Body of pancreas (tissue), 4 donors: ENCODE results near the gene PPIB. TPM values are rescaled to one million over a fixed set of nuclear protein-coding genes. Genes with fewer than 3 reads are reported as not detected.

Source experiments
- ATAC-seq: fragments of 150-250 bp; one replicate; pipeline ENCODE4 v1.9.1; 2016
- DNase-seq, 4 donors: peaks; one replicate each; pipeline ENCODE4 v3.0.0-alpha.2; 2019
- H3K27ac ChIP-seq, 4 donors: fragments of 200-600 bp; sonication (generic); 1 replicate in 3 of 4; 2 replicates in 1 of 4; pipeline versions ENCODE4 v1.5.1 to v1.6.1; 2016 to 2019; ENCODE audit warnings: mild to moderate bottlenecking in 1 of 4, mixed read lengths in 1 of 4, moderate library complexity in 1 of 4
- H3K27me3 ChIP-seq, 2 donors: fragments of 200-600 bp; sonication (generic); one replicate each; pipeline ENCODE4 v1.6.0; 2016; ENCODE audit warnings: mild to moderate bottlenecking in 1 of 2
- H3K36me3 ChIP-seq, 2 donors: fragments of 200-600 bp; sonication (generic); replicated peaks in 1 of 2; 2 replicates each; pipeline ENCODE4 v1.5.1; 2016; ENCODE audit warnings: low read depth in 2 of 2; ENCODE audit not compliant: insufficient read depth in 1 of 2
- H3K4me1 ChIP-seq: fragments of 200-600 bp; sonication (generic); one replicate; pipeline ENCODE4 v1.6.0; 2016
- H3K4me3 ChIP-seq, 2 donors: fragments of 200-600 bp; sonication (generic); 1 replicate in 1 of 2; 2 replicates in 1 of 2; pipeline ENCODE4 v1.5.1; 2016 to 2019
- H3K9me3 ChIP-seq, 3 donors: fragments of 200-600 bp; sonication (generic); 1 replicate in 2 of 3; 2 replicates in 1 of 3; pipeline ENCODE4 v1.5.1; 2016
- POLR2A ChIP-seq, 3 donors: fragments of 450-650 bp; IDR thresholded peaks; one replicate each; pipeline ENCODE4 v1.6.1; 2016; ENCODE audit warnings: antibody characterized with exemption in 3 of 3, mild to moderate bottlenecking in 2 of 3
- WGBS, 2 donors: methylation state at CpG; one replicate each; pipeline ENCODE4 v1.1.5; 2017; 5-methylcytosine and 5-hydroxymethylcytosine counted together
- intact Hi-C: fragments of 100-400 bp; cut with DNase I; formaldehyde crosslinking; loops from one replicate; pipeline ENCODE4 v1.15.1; 2023
- total RNA-seq, 2 donors: library from RNA; depleted of rRNA; stranded (reverse); fragments of >200 nt; gene quantifications; one replicate each; pipeline ENCODE4 v1.1.0, GENCODE V29; 2016
- TF ChIP-seq, protein P1 (sequence below), 7 experiments: fragments of 450-650 bp in 4 of 7; fragments of 200-600 bp in 3 of 7; sonication (generic) in 3 of 7; IDR thresholded peaks; one replicate each; pipeline ENCODE4 v1.5.1; 2016 to 2019; ENCODE audit warnings: antibody characterized with exemption in 7 of 7

The PPIB gene
- total RNA-seq, 2 donors from 2014 or later = 159 to 1,343 TPM

DNA sequence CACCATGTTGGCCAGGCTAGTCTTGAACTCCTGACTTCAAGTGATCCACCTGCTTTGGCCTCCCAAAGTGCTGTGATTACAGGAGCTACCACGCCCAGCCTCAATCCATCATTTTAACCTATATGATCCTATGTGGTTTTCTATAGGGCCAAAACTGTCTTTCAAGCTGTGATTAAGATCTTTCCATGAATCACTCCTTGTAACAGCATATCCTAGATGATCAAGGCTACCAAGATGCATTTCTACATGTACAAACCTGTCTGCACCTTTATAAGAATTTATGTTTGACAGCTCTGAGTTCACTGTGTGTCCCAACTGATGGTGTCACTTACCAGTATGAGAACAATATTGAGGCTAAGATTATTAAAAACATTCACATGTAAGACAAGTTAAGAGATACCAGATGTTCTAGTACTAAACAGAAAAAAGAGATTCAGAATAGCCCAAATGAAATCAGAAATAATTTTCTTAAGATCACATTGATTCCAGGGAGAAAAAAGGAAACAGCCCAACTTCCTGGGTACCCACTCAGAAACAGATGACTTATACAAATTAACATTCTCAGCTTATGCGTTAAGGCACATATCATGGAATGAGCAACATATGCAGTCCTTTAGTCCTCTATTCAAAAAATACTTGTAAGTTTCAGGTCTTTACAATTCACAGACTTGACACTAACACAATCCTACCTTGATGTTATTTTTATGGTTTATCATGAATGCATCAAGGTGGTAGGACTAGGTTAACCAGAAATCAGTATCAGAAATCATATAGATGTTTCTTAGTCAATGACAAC, 24.8 kb upstream of the PPIB start:
- WGBS, 2 donors = 94 to 100% methylated on average over 2 of the region's 2 CpGs
- TF ChIP-seq, protein P1, sequence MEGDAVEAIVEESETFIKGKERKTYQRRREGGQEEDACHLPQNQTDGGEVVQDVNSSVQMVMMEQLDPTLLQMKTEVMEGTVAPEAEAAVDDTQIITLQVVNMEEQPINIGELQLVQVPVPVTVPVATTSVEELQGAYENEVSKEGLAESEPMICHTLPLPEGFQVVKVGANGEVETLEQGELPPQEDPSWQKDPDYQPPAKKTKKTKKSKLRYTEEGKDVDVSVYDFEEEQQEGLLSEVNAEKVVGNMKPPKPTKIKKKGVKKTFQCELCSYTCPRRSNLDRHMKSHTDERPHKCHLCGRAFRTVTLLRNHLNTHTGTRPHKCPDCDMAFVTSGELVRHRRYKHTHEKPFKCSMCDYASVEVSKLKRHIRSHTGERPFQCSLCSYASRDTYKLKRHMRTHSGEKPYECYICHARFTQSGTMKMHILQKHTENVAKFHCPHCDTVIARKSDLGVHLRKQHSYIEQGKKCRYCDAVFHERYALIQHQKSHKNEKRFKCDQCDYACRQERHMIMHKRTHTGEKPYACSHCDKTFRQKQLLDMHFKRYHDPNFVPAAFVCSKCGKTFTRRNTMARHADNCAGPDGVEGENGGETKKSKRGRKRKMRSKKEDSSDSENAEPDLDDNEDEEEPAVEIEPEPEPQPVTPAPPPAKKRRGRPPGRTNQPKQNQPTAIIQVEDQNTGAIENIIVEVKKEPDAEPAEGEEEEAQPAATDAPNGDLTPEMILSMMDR (IDR thresholded peaks at IDR 0.05) = no peak
- no peak for TF ChIP-seq POLR2A (IDR thresholded peaks at IDR 0.05)
- intact Hi-C loops = no loop called here
- H3K9me3 ChIP-seq = no peaks in the 10 kb centered on the region
- H3K27ac ChIP-seq = no peak overlapping the region
- no peak overlapping the region for H3K4me3 ChIP-seq
- H3K4me1 ChIP-seq = no peaks in the 10 kb centered on the region
- ATAC-seq = no peak
- no peaks in the 10 kb centered on the region for H3K27me3 ChIP-seq
- DNase-seq = no peak
- no peaks in the 10 kb centered on the region for H3K36me3 ChIP-seq

GRCh38 chr15:64185146-64185911, 22.5 kb upstream of the PPIB start:
- Histone ChIP-seq H3K4me1 (no peaks in the 10 kb centered on the region), H3K27me3 (no peaks in the 10 kb centered on the region), H3K9me3 (no peaks in the 10 kb centered on the region), H3K27ac (no peak overlapping the region), H3K4me3 (no peak overlapping the region), H3K36me3 (no peaks in the 10 kb centered on the region)
- intact Hi-C loops = no loop called here
- no peak for TF ChIP-seq POLR2A (IDR thresholded peaks at IDR 0.05)
- TF ChIP-seq, protein P1 (IDR thresholded peaks at IDR 0.05) = no peak
- no peak for ATAC-seq
- WGBS, 2 donors = 90 to 94% methylated on average over 9 of the region's 9 CpGs
- DNase-seq = no peak

DNA sequence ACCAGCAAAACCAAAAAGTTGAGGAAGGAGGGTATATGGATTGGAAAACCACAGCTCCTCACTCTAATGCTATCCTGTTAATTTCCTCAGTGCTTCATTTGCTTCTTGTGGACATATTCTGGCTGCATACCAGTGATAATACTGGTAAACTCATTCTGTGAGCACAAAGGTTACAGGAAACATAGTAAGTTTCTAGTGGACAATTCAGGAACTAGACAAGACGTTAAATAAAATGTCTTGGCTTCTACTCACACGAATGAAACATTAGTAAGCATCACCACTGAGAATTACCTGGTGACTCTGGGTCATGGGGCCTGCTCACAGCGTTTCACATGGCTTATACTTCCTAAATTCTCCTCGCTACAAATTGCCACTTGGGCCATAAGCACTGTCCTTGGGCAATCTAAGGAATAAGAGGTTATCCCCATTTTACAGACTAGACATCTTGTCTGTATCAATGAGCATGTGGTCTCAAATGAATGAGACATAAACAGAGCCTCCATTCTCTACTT, 20.1 kb upstream of the PPIB start:
- no peak for ATAC-seq
- no peak overlapping the region for H3K27ac ChIP-seq
- intact Hi-C loops = no loop called here
- no peak overlapping the region for H3K4me3 ChIP-seq
- 80 to 83% methylated on average over 4 of the region's 4 CpGs for WGBS, 2 donors
- H3K4me1 ChIP-seq = peaks cover 4% of the 10 kb centered on the region
- H3K36me3 ChIP-seq = no peaks in the 10 kb centered on the region
- no peaks in the 10 kb centered on the region for H3K27me3 ChIP-seq
- TF ChIP-seq, protein P1 (IDR thresholded peaks at IDR 0.05) = no peak
- TF ChIP-seq POLR2A (IDR thresholded peaks at IDR 0.05) = no peak
- DNase-seq = no peak
- no peaks in the 10 kb centered on the region for H3K9me3 ChIP-seq

- intact Hi-C loops = no loop called here
- ATAC-seq = peak; percentile 56
- 52 to 58% methylated on average over 8 of the region's 8 CpGs for WGBS, 2 donors
- DNase-seq = peak in 1 of 4 donors; percentile 17
- H3K27me3 ChIP-seq = no peaks in the 10 kb centered on the region
- H3K36me3 ChIP-seq = no peaks in the 10 kb centered on the region
- no peak overlapping the region for H3K27ac ChIP-seq
- TF ChIP-seq, protein P1 (IDR thresholded peaks at IDR 0.05) = no peak
- TF ChIP-seq POLR2A (IDR thresholded peaks at IDR 0.05) = no peak
- H3K9me3 ChIP-seq = no peaks in the 10 kb centered on the region
- H3K4me1 ChIP-seq = peaks cover 4% of the 10 kb centered on the region
- no peak overlapping the region for H3K4me3 ChIP-seq
These were observed 17.5 kb upstream of the PPIB start for GRCh38 chr15:64180235-64180824.
